ENCODE measurements around the gene ALK. TPM values are rescaled to one million over a fixed set of nuclear protein-coding genes. Genes with fewer than 3 reads are reported as not detected.

The ALK gene
- total RNA-seq, 4 donors from 2014 or later = 0.06 to 4.1 TPM; not detected in 2

- Histone ChIP-seq H3K9me3 (no peaks in the 10 kb centered on the region), H3K27ac (no peak overlapping the region), H3K4me1 (no peaks in the 10 kb centered on the region), H3K4me3 (no peak overlapping the region), H3K27me3 (no peaks in the 10 kb centered on the region), H3K36me3 (no peaks in the 10 kb centered on the region)
- DNase-seq = no peak
- intact Hi-C loops (cut with DNase I; ENCODE audit: low total_unique reads) = no loop called here
- TF ChIP-seq CTCF (IDR thresholded peaks at IDR 0.05) = no peak
- TF ChIP-seq POLR2A (IDR thresholded peaks at IDR 0.05) = no peak
Measured at GRCh38 chr2:29811378-29811777, 110.0 kb downstream of the ALK start.

- H3K27me3 ChIP-seq = no peaks in the 10 kb centered on the region
- H3K36me3 ChIP-seq = no peaks in the 10 kb centered on the region
- H3K9me3 ChIP-seq = no peaks in the 10 kb centered on the region
- no peak for TF ChIP-seq CTCF (IDR thresholded peaks at IDR 0.05)
- no peak for TF ChIP-seq POLR2A (IDR thresholded peaks at IDR 0.05)
- intact Hi-C loops (cut with DNase I; ENCODE audit: low total_unique reads) = no loop called here
- no peak overlapping the region for H3K4me3 ChIP-seq
- no peaks in the 10 kb centered on the region for H3K4me1 ChIP-seq
- H3K27ac ChIP-seq = no peak overlapping the region
- no peak for DNase-seq
Measured at GRCh38 chr2:29810956-29811355, 110.4 kb downstream of the ALK start.

GRCh38 chr2:29808321-29808720 lies 113.1 kb downstream of the ALK start:
- TF ChIP-seq CTCF (IDR thresholded peaks at IDR 0.05) (no peak), POLR2A (IDR thresholded peaks at IDR 0.05) (no peak)
- Histone ChIP-seq H3K4me3 (no peak overlapping the region), H3K27me3 (no peaks in the 10 kb centered on the region), H3K36me3 (no peaks in the 10 kb centered on the region), H3K4me1 (no peaks in the 10 kb centered on the region), H3K9me3 (no peaks in the 10 kb centered on the region), H3K27ac (no peak overlapping the region)
- intact Hi-C loops (cut with DNase I; ENCODE audit: low total_unique reads) = no loop called here
- DNase-seq = no peak

GRCh38 chr2:29807082-29807481 lies 114.3 kb downstream of the ALK start:
- intact Hi-C loops (cut with DNase I; ENCODE audit: low total_unique reads) = no loop called here
- no peak overlapping the region for H3K27ac ChIP-seq
- no peaks in the 10 kb centered on the region for H3K27me3 ChIP-seq
- no peak for TF ChIP-seq CTCF (IDR thresholded peaks at IDR 0.05)
- no peak for TF ChIP-seq POLR2A (IDR thresholded peaks at IDR 0.05)
- H3K36me3 ChIP-seq = no peaks in the 10 kb centered on the region
- no peak for DNase-seq
- no peak overlapping the region for H3K4me3 ChIP-seq
- H3K9me3 ChIP-seq = no peaks in the 10 kb centered on the region
- no peaks in the 10 kb centered on the region for H3K4me1 ChIP-seq

GRCh38 chr2:29806461-29806860 lies 114.9 kb downstream of the ALK start:
- Histone ChIP-seq H3K27ac (no peak overlapping the region), H3K4me1 (no peaks in the 10 kb centered on the region), H3K36me3 (no peaks in the 10 kb centered on the region), H3K27me3 (no peaks in the 10 kb centered on the region), H3K9me3 (no peaks in the 10 kb centered on the region), H3K4me3 (no peak overlapping the region)
- TF ChIP-seq CTCF (IDR thresholded peaks at IDR 0.05) = no peak
- TF ChIP-seq POLR2A (IDR thresholded peaks at IDR 0.05) = no peak
- intact Hi-C loops (cut with DNase I; ENCODE audit: low total_unique reads) = no loop called here
- no peak for DNase-seq
